Lung microvascular endothelial cell (primary cell): ENCODE measurements around the gene SF3B1. TPM values are rescaled to one million over a fixed set of nuclear protein-coding genes. Genes with fewer than 3 reads are reported as not detected.
"Not testable (repeated sequence)": the region's sequence is repeated elsewhere in the genome, so short reads cannot be mapped to it uniquely, and the experiment has no call there.

ENCODE experiments used
- DNase-seq, 2 donors: peaks; one replicate each; pipeline versions ENCODE4 v3.0.0 to v3.0.0-alpha.2; 2010; ENCODE audit warnings: low read depth in 2 of 2
- total RNA-seq: library from RNA; depleted of rRNA; stranded (reverse); fragments of >200 nt; gene quantifications from 2 replicates; pipeline ENCODE4 v1.2.1, GENCODE V29; 2014

The SF3B1 gene
- total RNA-seq = 115 and 129 TPM in 2 replicates

- peak; percentile 98 for DNase-seq
Observed at GRCh38 chr2:197434541-197435513, at the start of gene SF3B1. Gene SF3B1, minus strand, starts transcription at chr2:197435028. Its CDS starts 29 bp downstream, at chr2:197434999.

- not testable (repeated sequence) for DNase-seq
Observed at GRCh38 chr2:197484248-197484647, 49.4 kb upstream of the SF3B1 start.

- no peak for DNase-seq
Observed at GRCh38 chr2:197480165-197481036, 45.6 kb upstream of the SF3B1 start.

- no peak for DNase-seq
Observed at GRCh38 chr2:197477797-197478196, 43.0 kb upstream of the SF3B1 start.

GRCh38 chr2:197472166-197472565 lies 37.3 kb upstream of the SF3B1 start:
- DNase-seq = no peak

- DNase-seq = peak in 1 of 2 donors; percentile 50
Observed at GRCh38 chr2:197464175-197464574, 29.3 kb upstream of the SF3B1 start.

GRCh38 chr2:197461057-197461456 lies 26.2 kb upstream of the SF3B1 start:
- peak in 1 of 2 donors; percentile 54 for DNase-seq

GRCh38 chr2:197460649-197461048 lies 25.8 kb upstream of the SF3B1 start:
- DNase-seq = no peak

GRCh38 chr2:197455428-197455827 lies 20.6 kb upstream of the SF3B1 start:
- DNase-seq = no peak

- no peak for DNase-seq
Observed at GRCh38 chr2:197454923-197455322, 20.1 kb upstream of the SF3B1 start.

GRCh38 chr2:197453914-197454398 lies 19.1 kb upstream of the SF3B1 start:
- peak in 1 of 2 donors; percentile 94 for DNase-seq

GRCh38 chr2:197453123-197453913 lies 18.5 kb upstream of the SF3B1 start, which contains the start of gene COQ10B:
Gene COQ10B, plus strand, starts transcription at chr2:197453552. Its CDS starts 9 bp downstream, at chr2:197453561.
- peak; percentile 100 for DNase-seq

GRCh38 chr2:197452754-197453122 lies 17.9 kb upstream of the SF3B1 start:
- DNase-seq = no peak

- not testable (repeated sequence) for DNase-seq
Observed at GRCh38 chr2:197450935-197451358, 16.1 kb upstream of the SF3B1 start.

GRCh38 chr2:197450465-197450864 lies 15.6 kb upstream of the SF3B1 start:
- DNase-seq = no peak

GRCh38 chr2:197446844-197447243 lies 12.0 kb upstream of the SF3B1 start:
- no peak for DNase-seq

- DNase-seq = peak in 1 of 2 donors; percentile 81
Observed at GRCh38 chr2:197445746-197446145, 10.9 kb upstream of the SF3B1 start.

GRCh38 chr2:197442857-197443256 lies 8.0 kb upstream of the SF3B1 start:
- DNase-seq = no peak

GRCh38 chr2:197437380-197437779 lies 2.6 kb upstream of the SF3B1 start:
- no peak for DNase-seq

- no peak for DNase-seq
Observed at GRCh38 chr2:197435598-197436420, 981 bp upstream of the SF3B1 start.
